AG10803 (cell line): ENCODE data around the gene RABGAP1L.
"Not testable (repeated sequence)": the region's sequence is repeated elsewhere in the genome, so short reads cannot be mapped to it uniquely, and the experiment has no call there.

ENCODE experiments used
- DNase-seq: peaks from one replicate; pipeline ENCODE4 v3.0.0; 2010; ENCODE audit warnings: low read depth
- H3K4me3 ChIP-seq: 2 replicates; pipeline ENCODE4 v1.5.1; 2011; ENCODE audit warnings: mild to moderate bottlenecking, low read length, control low read depth
- TF ChIP-seq, protein P1 (sequence below): conservative IDR thresholded peaks from 2 replicates; pipeline ENCODE4 v1.5.1; 2011; ENCODE audit warnings: mild to moderate bottlenecking, low read length, control low read depth, inconsistent platforms

The RABGAP1L gene

DNA sequence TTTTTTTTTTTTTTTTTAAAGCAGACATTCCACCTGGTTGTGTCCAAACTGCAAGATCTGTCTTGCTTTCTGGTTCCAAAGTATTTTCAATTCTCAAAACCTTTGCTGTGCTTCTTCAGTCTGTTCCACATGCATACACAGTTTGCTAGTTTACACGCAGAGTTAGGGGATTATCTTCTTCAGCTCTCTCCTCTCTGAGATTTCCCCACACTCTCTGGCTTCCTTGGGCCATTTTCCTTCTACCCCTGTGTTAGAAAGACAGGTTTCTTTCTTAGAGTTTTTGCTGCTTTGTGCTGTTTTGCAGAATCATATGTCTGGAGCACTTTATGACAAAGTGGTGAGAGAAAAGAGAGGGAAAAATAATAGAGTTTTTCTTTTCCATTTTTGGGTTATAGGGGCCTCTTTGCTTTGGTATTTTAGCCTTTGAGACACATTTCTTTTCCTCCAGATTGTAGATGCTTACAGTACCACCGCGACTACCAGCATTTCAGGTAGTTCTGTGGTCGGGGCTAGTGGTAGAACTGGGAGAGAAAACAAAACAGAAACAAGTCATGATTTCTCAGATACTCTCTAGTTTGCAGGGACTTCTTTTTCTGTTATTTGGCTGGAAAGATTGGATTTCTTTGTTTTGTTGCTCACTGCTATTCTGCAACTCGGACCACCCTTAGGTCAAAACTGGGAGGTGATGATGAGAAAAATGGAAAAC is 66.3 kb downstream of the RABGAP1L start:
- H3K4me3 ChIP-seq = no peak overlapping the region
- TF ChIP-seq, protein P1, sequence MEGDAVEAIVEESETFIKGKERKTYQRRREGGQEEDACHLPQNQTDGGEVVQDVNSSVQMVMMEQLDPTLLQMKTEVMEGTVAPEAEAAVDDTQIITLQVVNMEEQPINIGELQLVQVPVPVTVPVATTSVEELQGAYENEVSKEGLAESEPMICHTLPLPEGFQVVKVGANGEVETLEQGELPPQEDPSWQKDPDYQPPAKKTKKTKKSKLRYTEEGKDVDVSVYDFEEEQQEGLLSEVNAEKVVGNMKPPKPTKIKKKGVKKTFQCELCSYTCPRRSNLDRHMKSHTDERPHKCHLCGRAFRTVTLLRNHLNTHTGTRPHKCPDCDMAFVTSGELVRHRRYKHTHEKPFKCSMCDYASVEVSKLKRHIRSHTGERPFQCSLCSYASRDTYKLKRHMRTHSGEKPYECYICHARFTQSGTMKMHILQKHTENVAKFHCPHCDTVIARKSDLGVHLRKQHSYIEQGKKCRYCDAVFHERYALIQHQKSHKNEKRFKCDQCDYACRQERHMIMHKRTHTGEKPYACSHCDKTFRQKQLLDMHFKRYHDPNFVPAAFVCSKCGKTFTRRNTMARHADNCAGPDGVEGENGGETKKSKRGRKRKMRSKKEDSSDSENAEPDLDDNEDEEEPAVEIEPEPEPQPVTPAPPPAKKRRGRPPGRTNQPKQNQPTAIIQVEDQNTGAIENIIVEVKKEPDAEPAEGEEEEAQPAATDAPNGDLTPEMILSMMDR = no peak
- no peak for DNase-seq

DNA sequence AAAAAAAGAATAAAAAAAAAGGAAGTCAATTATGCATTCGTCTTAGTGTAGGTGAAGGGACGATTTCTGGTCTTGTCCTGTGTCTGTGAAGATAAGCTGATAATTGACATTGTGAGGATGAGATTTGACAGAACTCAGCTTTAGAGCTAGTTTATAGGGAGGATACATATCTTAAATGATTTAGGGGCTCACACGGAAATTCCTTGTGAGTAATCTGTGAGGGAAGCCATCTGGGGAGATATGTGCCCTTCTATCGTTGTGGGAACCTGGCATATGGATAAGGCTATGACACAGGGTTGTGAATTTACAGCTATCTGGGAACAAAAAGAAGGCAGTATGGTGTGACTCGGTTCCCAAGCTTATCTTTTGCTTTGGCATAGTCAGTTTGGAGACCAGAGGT is 71.1 kb downstream of the RABGAP1L start:
- no peak overlapping the region for H3K4me3 ChIP-seq
- TF ChIP-seq, protein P1 = no peak
- DNase-seq = no peak

DNA sequence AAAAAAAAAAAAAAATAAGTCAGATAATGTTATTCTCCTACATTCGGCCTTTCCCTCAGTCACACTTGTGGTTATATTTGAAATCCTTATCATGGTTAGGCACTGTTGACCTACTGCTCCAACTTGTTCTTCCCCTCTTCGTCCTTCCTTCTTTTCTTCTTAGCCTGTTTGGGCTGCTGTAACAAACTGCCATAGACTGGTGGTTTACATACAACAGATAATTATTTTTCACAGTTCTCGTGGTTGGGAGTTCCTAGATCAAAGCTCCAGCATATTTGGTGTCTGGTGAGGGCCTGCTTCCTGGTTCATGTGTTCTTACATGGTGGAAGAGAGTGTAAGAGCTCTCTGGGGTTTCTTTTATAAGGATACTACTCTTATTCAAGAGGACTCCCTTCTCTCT is 73.4 kb downstream of the RABGAP1L start:
- no peak overlapping the region for H3K4me3 ChIP-seq
- no peak for DNase-seq
- TF ChIP-seq, protein P1 = no peak

DNA sequence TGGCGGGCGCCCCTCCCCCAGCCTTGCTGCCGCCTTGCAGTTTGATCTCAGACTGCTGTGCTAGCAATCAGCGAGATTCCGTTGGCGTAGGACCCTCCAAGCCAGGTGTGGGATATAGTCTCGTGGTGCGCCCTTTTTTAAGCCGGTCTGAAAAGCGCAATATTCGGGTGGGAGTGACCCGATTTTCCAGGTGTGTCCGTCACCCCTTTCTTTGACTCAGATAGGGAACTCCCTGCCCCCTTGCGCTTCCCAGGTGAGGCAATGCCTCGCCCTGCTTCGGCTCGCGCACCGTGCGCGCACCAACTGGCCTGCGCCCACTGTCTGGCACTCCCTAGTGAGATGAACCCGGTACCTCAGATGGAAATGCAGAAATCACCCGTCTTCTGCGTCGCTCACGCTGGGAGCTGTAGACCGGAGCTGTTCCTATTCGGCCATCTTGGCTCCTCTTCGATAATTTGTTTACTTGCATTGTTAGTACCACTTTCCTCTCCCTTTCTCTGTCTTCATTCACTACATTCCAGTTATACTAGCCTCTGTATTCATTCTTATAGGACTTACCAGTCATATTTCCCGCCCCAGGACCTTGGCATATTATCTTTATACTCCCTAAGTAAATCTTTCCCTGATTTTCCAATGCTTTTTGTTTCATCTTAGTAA is 79.7 kb downstream of the RABGAP1L start:
- not testable (repeated sequence) for DNase-seq, H3K4me3 ChIP-seq

DNA sequence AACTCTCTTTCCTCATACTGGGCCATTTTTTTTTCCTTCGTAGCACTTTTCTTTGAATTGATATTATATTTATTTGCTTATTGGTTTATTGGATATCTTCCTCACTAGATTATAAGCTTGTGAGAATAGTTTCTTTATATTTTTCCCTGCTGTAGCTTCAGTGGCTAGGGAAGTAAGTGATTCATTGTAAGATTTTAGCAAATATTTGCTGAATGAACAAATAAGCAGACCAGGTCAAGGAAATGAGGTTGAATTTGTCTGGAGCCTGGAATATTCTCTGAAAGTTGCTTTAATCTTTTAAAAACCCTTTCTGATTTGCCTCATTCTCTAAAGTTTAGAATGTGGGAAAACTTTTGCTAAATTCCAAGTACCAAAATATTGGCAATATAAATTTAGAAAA is 80.2 kb downstream of the RABGAP1L start:
- no peak overlapping the region for H3K4me3 ChIP-seq
- TF ChIP-seq, protein P1 = no peak

DNA sequence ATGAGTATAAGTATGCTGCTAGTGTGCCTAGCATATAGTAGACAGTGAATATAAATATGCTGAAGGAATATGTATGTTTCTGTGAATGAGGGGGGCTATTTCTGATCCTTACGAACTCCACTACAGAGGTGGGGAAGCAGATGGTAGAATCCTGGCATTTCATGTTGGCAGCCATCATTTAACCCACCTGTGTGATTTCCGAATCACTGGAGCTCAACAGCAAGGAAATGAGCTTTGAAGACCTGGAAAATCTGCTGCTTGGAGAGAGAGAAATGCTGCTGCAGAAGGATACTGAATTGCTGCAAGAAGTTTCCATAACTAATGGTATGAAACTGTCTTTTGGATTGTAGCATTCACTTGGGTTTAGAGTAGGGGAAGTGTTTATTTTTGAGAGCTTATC is 83.5 kb downstream of the RABGAP1L start:
- no peak for DNase-seq
- TF ChIP-seq, protein P1 = no peak
- H3K4me3 ChIP-seq = no peak overlapping the region

More for the DNA sequence above, 80.2 kb downstream of the RABGAP1L start:
- DNase-seq = no peak

DNA sequence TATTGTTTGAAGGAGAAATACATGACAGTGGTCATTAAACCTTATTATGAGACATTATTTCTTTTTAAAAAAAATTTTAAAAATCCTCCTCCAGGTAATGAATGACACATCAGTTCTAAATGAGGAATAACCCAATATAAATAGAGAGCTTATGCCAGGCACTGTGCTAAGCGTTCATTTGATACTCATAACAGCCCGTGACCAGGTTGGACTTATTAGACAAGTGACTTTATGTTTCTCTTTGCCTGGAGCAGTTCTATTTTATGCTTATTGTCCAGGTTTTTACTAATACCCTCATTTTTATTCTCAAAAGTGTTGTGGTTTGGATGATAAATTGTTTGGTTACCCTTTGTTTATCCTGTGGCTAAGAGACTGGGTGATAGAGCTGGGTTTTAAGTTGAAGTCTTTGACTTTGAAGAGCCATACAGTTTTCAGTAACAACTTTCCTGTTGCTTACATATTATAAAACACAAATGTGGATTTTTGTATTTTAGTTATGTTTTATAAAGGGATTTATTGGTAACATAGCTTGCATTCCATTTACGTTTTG is 84.2 kb downstream of the RABGAP1L start:
- DNase-seq = no peak
- H3K4me3 ChIP-seq = no peak overlapping the region
- TF ChIP-seq, protein P1 = no peak
